Right renal pelvis (tissue), 4 donors: ENCODE results near the gene MVB12B. TPM values are rescaled to one million over a fixed set of nuclear protein-coding genes. Genes with fewer than 3 reads are reported as not detected.
"Not testable (repeated sequence)": the region's sequence is repeated elsewhere in the genome, so short reads cannot be mapped to it uniquely, and the experiment has no call there.

Experiments
- DNase-seq, 4 donors: peaks; one replicate each; pipeline ENCODE4 v3.0.0-alpha.2; 2013; ENCODE audit warnings: low read depth in 4 of 4, low spot score in 3 of 4, missing footprints in 1 of 4
- polyA plus RNA-seq, 4 donors: library from polyadenylated mRNA; unstranded; fragments of 120-200 nt; gene quantifications; one replicate each; pipeline ENCODE4 v1.2.1, GENCODE V29; 2013; ENCODE audit not compliant: insufficient read length in 4 of 4

The MVB12B gene, protein sequence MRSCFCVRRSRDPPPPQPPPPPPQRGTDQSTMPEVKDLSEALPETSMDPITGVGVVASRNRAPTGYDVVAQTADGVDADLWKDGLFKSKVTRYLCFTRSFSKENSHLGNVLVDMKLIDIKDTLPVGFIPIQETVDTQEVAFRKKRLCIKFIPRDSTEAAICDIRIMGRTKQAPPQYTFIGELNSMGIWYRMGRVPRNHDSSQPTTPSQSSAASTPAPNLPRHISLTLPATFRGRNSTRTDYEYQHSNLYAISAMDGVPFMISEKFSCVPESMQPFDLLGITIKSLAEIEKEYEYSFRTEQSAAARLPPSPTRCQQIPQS
- polyA plus RNA-seq: 10 to 100 TPM; 17.9 to 19.7 (median 18.9) TPM

- peak in 1 of 4 donors; percentile 65 for DNase-seq
Observed at GRCh38 chr9:126326228-126327005, at the start of gene MVB12B. MVB12B (plus strand) TSS chr9:126326829; CDS start chr9:126326930, 101 bp downstream.

DNA sequence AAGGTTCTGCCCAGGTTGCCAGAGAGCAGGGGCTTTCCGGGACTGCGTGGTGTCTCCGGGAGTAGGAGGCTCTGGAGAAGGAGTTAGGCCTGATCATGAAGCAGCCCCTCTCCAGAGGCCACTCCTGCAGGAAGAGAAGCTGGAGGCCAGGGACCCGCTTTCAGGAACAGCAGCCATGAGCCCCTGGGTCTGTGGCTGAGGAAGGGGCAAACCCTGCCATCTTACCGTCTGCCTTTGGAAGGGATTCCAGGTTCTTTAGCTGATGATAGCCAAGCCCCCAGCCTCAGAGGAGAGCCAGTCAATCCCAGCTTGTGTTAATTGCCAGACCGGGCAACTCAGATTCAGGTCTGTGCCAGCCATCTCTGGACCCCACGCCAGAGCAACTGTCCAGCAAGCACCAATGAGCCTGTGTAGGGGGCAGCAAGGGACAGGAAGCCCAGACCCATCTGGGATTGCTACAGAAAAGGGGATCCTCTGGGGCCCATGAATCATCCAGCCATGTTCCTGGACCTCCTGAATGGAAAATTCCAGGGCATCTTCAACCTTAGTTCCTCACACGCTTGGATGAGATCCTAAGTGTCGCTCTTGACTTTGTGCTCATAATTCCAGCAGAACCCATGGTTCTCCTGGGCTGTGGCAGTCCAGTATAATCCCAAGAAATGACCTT lies 42.7 kb upstream of the MVB12B start:
- DNase-seq: no peak

GRCh38 chr9:126285652-126286051 lies 41.0 kb upstream of the MVB12B start:
- DNase-seq: not testable (repeated sequence)

GRCh38 chr9:126287166-126287866 lies 39.3 kb upstream of the MVB12B start:
- no peak for DNase-seq

GRCh38 chr9:126290871-126291270 lies 35.8 kb upstream of the MVB12B start:
- no peak for DNase-seq

DNA sequence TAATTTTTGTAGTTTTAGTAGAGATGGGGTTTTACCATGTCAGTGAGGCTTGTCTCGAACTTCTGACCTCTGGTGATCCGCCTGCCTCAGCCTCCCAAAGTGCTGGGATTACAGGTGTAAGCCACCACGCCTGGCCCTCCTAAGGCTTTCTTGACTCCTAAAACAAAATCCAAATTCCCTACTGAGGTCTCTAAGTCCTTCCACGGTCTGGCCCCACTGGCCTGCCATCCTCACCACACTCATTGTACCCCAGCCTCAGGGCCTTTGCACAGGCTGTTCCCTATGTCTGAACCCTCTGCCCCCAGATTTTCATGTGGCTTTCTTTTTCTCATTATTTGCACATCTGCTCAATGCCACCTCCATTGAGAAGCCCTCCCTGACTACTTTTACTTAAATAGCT lies 34.7 kb upstream of the MVB12B start:
- DNase-seq: no peak

- DNase-seq: no peak
Observed at GRCh38 chr9:126292736-126293521, 33.7 kb upstream of the MVB12B start.

- no peak for DNase-seq
Observed at GRCh38 chr9:126293522-126293889, 33.1 kb upstream of the MVB12B start.

GRCh38 chr9:126294331-126295081 lies 32.1 kb upstream of the MVB12B start:
- DNase-seq: no peak

GRCh38 chr9:126295082-126295477 lies 31.5 kb upstream of the MVB12B start:
- DNase-seq: no peak

GRCh38 chr9:126295516-126295915 lies 31.1 kb upstream of the MVB12B start:
- DNase-seq: no peak

DNA sequence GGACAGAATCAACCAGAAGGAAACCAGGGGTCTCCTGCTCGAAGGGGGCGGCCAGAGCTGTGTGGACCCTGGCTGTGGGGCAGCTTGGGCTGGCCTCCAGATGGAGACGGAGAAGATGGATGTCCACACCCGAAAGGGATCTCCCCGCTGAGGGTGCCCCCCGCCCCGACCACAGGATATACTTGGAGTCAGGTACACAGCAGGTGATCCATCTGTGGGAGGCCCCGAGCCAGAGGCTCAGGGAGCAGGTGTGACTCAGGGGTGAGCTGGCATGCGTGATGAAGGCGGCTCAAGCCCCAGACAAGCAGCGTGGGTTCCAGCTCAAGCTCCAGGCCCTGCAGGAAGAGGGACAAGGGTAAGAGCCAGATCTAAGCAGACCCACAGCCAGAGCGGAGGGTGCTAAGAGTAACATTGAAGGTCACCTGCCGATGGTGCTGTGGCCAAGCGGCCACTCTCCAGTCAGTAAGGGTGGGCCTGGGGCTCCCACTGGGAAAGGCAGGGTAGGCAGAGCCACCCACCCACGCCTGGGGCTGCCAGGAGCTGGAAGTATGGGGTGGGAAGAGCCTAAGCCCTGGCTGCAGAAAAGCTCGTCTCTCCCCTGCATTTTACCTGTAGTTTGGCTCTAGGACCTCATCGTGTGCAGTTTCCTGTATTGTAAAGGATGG lies 30.6 kb upstream of the MVB12B start:
- DNase-seq: no peak

GRCh38 chr9:126296687-126297086 lies 29.9 kb upstream of the MVB12B start:
- DNase-seq: no peak

DNA sequence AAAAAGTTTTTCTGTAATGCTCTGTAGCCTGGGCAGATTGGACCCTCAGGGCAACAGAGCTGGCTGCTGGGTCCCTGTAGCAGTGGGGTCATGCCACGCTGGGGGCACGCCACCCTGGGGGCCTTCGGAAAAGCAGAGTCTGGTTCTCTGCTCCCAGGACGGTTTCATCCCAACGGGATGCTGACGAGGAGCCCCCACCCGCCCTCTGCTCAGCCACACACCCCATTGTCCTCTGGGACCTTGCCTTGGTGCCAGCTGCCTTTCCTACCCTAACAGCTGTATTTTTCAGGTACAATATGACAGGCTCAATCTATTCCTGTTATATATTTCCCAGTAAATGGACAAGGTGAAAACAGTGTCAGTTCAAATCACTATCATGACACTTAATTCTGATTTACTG lies 29.0 kb upstream of the MVB12B start:
- no peak for DNase-seq

DNA sequence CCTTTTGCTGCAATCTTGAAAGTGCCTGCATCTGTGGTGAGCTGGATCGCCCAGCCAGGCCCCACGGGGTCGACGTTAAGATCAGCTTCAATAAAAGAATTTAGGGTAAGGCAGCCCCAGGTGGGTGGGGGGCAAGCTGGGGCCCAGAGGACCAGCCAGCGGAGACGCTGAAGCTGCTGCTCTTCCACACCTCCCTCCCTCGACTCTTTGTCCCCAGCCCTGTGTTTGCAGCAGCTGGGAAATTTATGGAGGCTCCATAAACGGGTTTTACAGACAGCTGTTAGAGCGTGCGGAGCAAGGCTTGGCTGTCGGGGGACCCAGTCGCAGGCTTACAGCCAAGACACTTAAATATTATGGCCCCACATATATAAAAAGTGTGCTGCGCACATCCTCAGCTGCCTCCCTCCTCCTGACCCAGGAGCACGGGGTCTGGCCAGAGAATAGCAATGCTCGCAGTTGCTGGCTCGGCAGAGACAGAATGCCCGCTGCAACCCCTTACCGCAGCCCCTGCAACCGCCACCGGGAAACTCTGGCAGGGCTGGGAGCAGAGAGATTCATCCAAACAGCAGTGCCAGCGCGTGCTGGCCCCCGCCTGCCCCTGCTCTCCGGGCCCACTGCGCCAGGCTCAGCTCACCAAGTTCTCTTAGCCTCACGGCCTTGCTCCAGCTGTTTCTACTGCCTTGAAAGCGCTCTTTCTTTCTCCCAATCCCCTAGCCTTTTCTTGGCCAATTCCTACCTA lies 28.4 kb upstream of the MVB12B start:
- DNase-seq: peak; percentile 48 to 65 (median 60)

GRCh38 chr9:126299706-126300276 lies 26.8 kb upstream of the MVB12B start:
- no peak for DNase-seq

DNA sequence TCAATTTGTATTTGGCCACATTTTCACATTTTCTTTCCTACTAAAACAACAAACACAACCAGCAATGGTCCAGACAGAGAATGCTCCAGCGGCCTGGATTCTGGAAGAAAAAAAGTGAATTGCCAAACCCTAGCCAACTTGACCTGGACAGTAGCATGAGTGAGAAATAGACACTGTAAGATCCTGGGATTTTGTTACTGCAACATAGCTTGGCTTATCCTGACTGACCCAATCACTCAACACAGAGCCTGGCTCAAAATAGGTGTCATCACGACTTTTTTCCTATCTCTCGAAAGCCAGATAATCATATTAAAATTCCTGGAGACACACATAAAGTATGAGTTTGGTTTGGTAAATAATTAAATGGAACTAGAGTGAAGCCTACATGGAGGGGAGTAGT lies 25.4 kb upstream of the MVB12B start:
- DNase-seq: no peak
